COLO668 (cell line): ENCODE results near the gene CLCA4.

Experiments used
- DNase-seq: peaks from one replicate; lab custom pipeline; 2025; ENCODE audit not compliant: unreplicated experiment; lab: John Stamatoyannopoulos, UW

Gene CLCA4

GRCh38 chr1:86616871-86617270 lies 70.0 kb downstream of the CLCA4 start:
- no peak for DNase-seq

GRCh38 chr1:86618358-86618757 lies 71.5 kb downstream of the CLCA4 start:
- DNase-seq, result no peak

GRCh38 chr1:86619313-86619712 lies 72.4 kb downstream of the CLCA4 start:
- DNase-seq, result no peak

GRCh38 chr1:86621286-86621685 lies 74.4 kb downstream of the CLCA4 start:
- no peak for DNase-seq
